K562 (cell line): ENCODE results near the gene SRGN.

ENCODE experiments used
- CREM ChIP-seq: IDR thresholded peaks from 2 replicates; pipeline ENCODE4 v1.6.1; 2014; ENCODE audit warnings: antibody characterized with exemption, low read depth
- EZH2 ChIP-seq: IDR thresholded peaks from 2 replicates; pipeline ENCODE4 v1.6.1; 2012; ENCODE audit warnings: low read depth, mild to moderate bottlenecking, inconsistent platforms, low read length, borderline replicate concordance
- MAZ ChIP-seq, 2 experiments: fragments of 450-650 bp in 1 of 2; sonication (generic) in 1 of 2; formaldehyde crosslinking; IDR thresholded peaks in 1 of 2; conservative IDR thresholded peaks in 1 of 2; 2 replicates each; pipeline versions ENCODE4 v1.4.0 to v1.5.0; 2020; ENCODE audit warnings: mild to moderate bottlenecking in 1 of 2, missing genetic modification reagents in 1 of 2
- MIER1 ChIP-seq: fragments of 450-650 bp; IDR thresholded peaks from 2 replicates; pipeline ENCODE4 v1.6.1; 2016; ENCODE audit warnings: antibody characterized with exemption, mild to moderate bottlenecking, low read depth
- MTA2 ChIP-seq: fragments of 450-650 bp; IDR thresholded peaks from 2 replicates; pipeline ENCODE4 v1.6.1; 2016; ENCODE audit warnings: low read depth
- POLR2G ChIP-seq: fragments of 200-400 bp; formaldehyde crosslinking; IDR thresholded peaks from 2 replicates; pipeline ENCODE4 v1.6.1; 2017; ENCODE audit warnings: low read depth, mild to moderate bottlenecking, antibody characterized with exemption, low read length, moderate library complexity
- ZFX ChIP-seq: sonication (generic); formaldehyde crosslinking; IDR thresholded peaks from 2 replicates; pipeline ENCODE4 v1.8.0; 2022; ENCODE audit warnings: mild to moderate bottlenecking, missing genetic modification reagents, moderate library complexity
- TF ChIP-seq, protein P1 (sequence below), 3 experiments: fragments of 200-800 bp in 1 of 3; fragments of 250-450 bp in 1 of 3; fragments of 450-650 bp in 1 of 3; sonication (Bioruptor Pico) in 1 of 3; sonication (Bioruptor generic) in 1 of 3; formaldehyde crosslinking in 1 of 3; IDR thresholded peaks; 2 replicates each; pipeline versions ENCODE4 v1.6.1 to v1.8.0; 2016 to 2022; ENCODE audit warnings: mild to moderate bottlenecking in 2 of 3, missing genetic modification characterization in 2 of 3, missing compliant biosample characterization in 1 of 3, moderate library complexity in 1 of 3
- TF ChIP-seq, protein P2 (sequence below): sonication (generic); formaldehyde crosslinking; IDR thresholded peaks from 2 replicates; pipeline ENCODE4 v1.9.0; 2022; ENCODE audit warnings: mild to moderate bottlenecking, missing genetic modification reagents
- TF ChIP-seq, protein P3 (sequence below), 3 experiments: IDR thresholded peaks in 2 of 3; conservative IDR thresholded peaks in 1 of 3; 2 replicates each; pipeline ENCODE4 v1.5.1; 2011 to 2012; ENCODE audit warnings: low read length in 3 of 3, mild to moderate bottlenecking in 3 of 3, control low read depth in 2 of 3, improper control_type of control experiment in 1 of 3, inconsistent platforms in 1 of 3, low read depth in 1 of 3, mixed read lengths in 1 of 3, moderate library complexity in 1 of 3; ENCODE audit not compliant: insufficient read depth in 2 of 3
- TF ChIP-seq, protein P4 (sequence below): fragments of 450-650 bp; IDR thresholded peaks from 2 replicates; pipeline ENCODE4 v1.7.1; 2018; ENCODE audit warnings: mild to moderate bottlenecking, low read depth; ENCODE audit not compliant: partially characterized antibody

DNA sequence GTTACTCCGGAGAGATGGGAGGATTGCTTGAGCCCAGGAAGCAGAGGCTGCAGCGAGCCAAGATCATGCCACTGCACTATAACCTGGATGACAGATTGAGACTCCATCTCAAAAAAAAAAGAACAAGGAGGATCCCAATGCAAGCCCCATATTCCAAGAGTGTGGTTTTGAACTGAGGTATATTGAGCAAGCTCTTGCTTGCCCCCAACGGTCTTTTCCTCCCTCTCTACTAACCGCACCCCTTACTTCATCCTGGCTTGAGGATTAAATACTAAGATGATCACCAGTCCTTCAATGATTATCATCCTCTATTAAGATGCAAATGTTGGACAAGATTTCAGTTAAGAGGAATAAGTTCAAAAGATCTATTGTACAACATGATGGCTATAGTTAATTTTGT lies 12.5 kb upstream of the SRGN start:
- TF ChIP-seq, protein P1, sequence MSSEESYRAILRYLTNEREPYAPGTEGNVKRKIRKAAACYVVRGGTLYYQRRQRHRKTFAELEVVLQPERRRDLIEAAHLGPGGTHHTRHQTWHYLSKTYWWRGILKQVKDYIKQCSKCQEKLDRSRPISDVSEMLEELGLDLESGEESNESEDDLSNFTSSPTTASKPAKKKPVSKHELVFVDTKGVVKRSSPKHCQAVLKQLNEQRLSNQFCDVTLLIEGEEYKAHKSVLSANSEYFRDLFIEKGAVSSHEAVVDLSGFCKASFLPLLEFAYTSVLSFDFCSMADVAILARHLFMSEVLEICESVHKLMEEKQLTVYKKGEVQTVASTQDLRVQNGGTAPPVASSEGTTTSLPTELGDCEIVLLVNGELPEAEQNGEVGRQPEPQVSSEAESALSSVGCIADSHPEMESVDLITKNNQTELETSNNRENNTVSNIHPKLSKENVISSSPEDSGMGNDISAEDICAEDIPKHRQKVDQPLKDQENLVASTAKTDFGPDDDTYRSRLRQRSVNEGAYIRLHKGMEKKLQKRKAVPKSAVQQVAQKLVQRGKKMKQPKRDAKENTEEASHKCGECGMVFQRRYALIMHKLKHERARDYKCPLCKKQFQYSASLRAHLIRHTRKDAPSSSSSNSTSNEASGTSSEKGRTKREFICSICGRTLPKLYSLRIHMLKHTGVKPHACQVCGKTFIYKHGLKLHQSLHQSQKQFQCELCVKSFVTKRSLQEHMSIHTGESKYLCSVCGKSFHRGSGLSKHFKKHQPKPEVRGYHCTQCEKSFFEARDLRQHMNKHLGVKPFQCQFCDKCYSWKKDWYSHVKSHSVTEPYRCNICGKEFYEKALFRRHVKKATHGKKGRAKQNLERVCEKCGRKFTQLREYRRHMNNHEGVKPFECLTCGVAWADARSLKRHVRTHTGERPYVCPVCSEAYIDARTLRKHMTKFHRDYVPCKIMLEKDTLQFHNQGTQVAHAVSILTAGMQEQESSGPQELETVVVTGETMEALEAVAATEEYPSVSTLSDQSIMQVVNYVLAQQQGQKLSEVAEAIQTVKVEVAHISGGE (CRISPR knock-in tag; IDR thresholded peaks at IDR 0.05): no peak
- TF ChIP-seq, protein P2, sequence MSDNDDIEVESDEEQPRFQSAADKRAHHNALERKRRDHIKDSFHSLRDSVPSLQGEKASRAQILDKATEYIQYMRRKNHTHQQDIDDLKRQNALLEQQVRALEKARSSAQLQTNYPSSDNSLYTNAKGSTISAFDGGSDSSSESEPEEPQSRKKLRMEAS: no peak
- TF ChIP-seq MTA2: no peak
- TF ChIP-seq POLR2G: no peak
- no peak for TF ChIP-seq MAZ (CRISPR knock-in tag; conservative IDR thresholded peaks at IDR 0.05 in 1 of 2, IDR thresholded peaks at IDR 0.05 in 1 of 2)
- TF ChIP-seq, protein P3, sequence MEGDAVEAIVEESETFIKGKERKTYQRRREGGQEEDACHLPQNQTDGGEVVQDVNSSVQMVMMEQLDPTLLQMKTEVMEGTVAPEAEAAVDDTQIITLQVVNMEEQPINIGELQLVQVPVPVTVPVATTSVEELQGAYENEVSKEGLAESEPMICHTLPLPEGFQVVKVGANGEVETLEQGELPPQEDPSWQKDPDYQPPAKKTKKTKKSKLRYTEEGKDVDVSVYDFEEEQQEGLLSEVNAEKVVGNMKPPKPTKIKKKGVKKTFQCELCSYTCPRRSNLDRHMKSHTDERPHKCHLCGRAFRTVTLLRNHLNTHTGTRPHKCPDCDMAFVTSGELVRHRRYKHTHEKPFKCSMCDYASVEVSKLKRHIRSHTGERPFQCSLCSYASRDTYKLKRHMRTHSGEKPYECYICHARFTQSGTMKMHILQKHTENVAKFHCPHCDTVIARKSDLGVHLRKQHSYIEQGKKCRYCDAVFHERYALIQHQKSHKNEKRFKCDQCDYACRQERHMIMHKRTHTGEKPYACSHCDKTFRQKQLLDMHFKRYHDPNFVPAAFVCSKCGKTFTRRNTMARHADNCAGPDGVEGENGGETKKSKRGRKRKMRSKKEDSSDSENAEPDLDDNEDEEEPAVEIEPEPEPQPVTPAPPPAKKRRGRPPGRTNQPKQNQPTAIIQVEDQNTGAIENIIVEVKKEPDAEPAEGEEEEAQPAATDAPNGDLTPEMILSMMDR (IDR thresholded peaks at IDR 0.05 in 2 of 3, conservative IDR thresholded peaks at IDR 0.05 in 1 of 3; ENCODE audit: insufficient read depth in 2 of 3, low read depth in 1 of 3, low read length in 3 of 3): no peak
- TF ChIP-seq, protein P4, sequence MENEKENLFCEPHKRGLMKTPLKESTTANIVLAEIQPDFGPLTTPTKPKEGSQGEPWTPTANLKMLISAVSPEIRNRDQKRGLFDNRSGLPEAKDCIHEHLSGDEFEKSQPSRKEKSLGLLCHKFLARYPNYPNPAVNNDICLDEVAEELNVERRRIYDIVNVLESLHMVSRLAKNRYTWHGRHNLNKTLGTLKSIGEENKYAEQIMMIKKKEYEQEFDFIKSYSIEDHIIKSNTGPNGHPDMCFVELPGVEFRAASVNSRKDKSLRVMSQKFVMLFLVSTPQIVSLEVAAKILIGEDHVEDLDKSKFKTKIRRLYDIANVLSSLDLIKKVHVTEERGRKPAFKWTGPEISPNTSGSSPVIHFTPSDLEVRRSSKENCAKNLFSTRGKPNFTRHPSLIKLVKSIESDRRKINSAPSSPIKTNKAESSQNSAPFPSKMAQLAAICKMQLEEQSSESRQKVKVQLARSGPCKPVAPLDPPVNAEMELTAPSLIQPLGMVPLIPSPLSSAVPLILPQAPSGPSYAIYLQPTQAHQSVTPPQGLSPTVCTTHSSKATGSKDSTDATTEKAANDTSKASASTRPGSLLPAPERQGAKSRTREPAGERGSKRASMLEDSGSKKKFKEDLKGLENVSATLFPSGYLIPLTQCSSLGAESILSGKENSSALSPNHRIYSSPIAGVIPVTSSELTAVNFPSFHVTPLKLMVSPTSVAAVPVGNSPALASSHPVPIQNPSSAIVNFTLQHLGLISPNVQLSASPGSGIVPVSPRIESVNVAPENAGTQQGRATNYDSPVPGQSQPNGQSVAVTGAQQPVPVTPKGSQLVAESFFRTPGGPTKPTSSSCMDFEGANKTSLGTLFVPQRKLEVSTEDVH: no peak
- TF ChIP-seq MIER1: no peak
- no peak for TF ChIP-seq CREM
- no peak for TF ChIP-seq EZH2
- TF ChIP-seq ZFX (CRISPR knock-in tag): no peak
